Esophagus muscularis mucosa (tissue), 4 donors: Measurements from ENCODE around the gene HABP2. TPM values are rescaled to one million over a fixed set of nuclear protein-coding genes. Genes with fewer than 3 reads are reported as not detected.

Source experiments
- DNase-seq: peaks from one replicate; pipeline ENCODE4 v3.0.0-alpha.2; 2017; ENCODE audit errors: extremely low spot score
- H3K27ac ChIP-seq, 4 donors: fragments of 200-600 bp; sonication (generic); replicated peaks in 1 of 4; 1 replicate in 3 of 4; 2 replicates in 1 of 4; pipeline ENCODE4 v1.5.1; 2016 to 2019; ENCODE audit warnings: mild to moderate bottlenecking in 1 of 4
- H3K27me3 ChIP-seq, 4 donors: fragments of 200-600 bp; sonication (generic); one replicate each; pipeline versions ENCODE4 v1.5.1 to v1.6.0; 2016 to 2019
- H3K36me3 ChIP-seq, 4 donors: fragments of 200-600 bp; sonication (generic); one replicate each; pipeline ENCODE4 v1.5.1; 2016 to 2019
- H3K4me1 ChIP-seq, 4 donors: fragments of 200-600 bp; sonication (generic); one replicate each; pipeline ENCODE4 v1.5.1; 2016 to 2019
- H3K4me3 ChIP-seq, 4 donors: fragments of 200-600 bp; sonication (generic); 1 replicate in 2 of 4; 2 replicates in 2 of 4; pipeline ENCODE4 v1.5.1; 2016 to 2019; ENCODE audit warnings: mild to moderate bottlenecking in 4 of 4, moderate library complexity in 1 of 4
- H3K9me3 ChIP-seq, 4 donors: fragments of 200-600 bp; sonication (generic); 1 replicate in 3 of 4; 2 replicates in 1 of 4; pipeline ENCODE4 v1.5.1; 2016 to 2019
- EP300 ChIP-seq: sonication (generic); formaldehyde crosslinking; IDR thresholded peaks from one replicate; pipeline ENCODE4 v1.6.1; 2017; ENCODE audit warnings: antibody characterized with exemption
- POLR2A ChIP-seq: fragments of 450-650 bp; IDR thresholded peaks from one replicate; pipeline ENCODE4 v1.6.1; 2017; ENCODE audit warnings: antibody characterized with exemption, moderate library complexity, mild to moderate bottlenecking, low read depth
- POLR2AphosphoS5 ChIP-seq, 2 donors: sonication (generic); formaldehyde crosslinking; IDR thresholded peaks; one replicate each; pipeline ENCODE4 v1.6.1; 2017; ENCODE audit warnings: antibody characterized with exemption in 2 of 2
- WGBS: methylation state at CpG from one replicate; pipeline ENCODE4 v1.1.5; 2018; 5-methylcytosine and 5-hydroxymethylcytosine counted together
- intact Hi-C: fragments of 100-400 bp; cut with DNase I; formaldehyde crosslinking; loops from one replicate; pipeline ENCODE4 v1.15.1; 2023
- total RNA-seq, 4 donors: library from RNA; depleted of rRNA; stranded (reverse); fragments of >200 nt; gene quantifications; one replicate each; pipeline versions ENCODE4 v1.1.0 to v1.2.1, GENCODE V29; 2016
- TF ChIP-seq, protein P1 (sequence below), 3 experiments: fragments of 200-600 bp in 2 of 3; fragments of 450-650 bp in 1 of 3; sonication (generic) in 2 of 3; IDR thresholded peaks; one replicate each; pipeline ENCODE4 v1.5.1; 2017 to 2019; ENCODE audit warnings: antibody characterized with exemption in 3 of 3, mild to moderate bottlenecking in 2 of 3, moderate library complexity in 1 of 3

Gene HABP2
- total RNA-seq, result not detected

DNA sequence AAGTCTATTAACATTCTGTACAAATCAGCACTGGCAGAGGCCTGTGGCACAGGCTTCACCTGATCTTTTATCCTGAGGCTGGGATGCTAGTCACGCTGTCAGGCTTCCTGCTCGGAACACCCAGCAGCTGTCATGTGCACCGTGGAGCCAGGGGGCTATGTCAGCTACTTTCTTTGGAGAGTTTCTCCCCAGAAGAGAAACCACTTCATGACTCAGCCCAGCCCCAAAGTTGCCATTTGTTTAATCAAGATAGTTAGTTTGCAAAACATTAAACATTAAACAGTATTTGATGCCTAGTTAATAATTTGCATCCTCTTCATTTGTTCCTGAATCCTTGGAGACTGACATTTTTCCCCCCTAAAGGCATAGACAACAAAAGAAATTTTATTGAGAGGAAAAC, at the start of gene HABP2:
HABP2 (plus strand) TSS at position 353 of the 400 bp plus-strand sequence. CDS start 69 bp downstream, outside the sequence.
- no peak for DNase-seq
- Histone ChIP-seq H3K4me3 (no peak within 1 kb of the TSS), H3K4me1 (peaks cover 6 to 9% (median 9%) of the 10 kb centered on the region in 4 donors), H3K36me3 (no peaks in the 10 kb centered on the region), H3K9me3 (no peaks in the 10 kb centered on the region), H3K27me3 (peaks cover 0 to 42% (median 2%) of the 10 kb centered on the region in 4 donors), H3K27ac (no peak within 1 kb of the TSS)
- intact Hi-C loops, result no loop called here
- WGBS, result 54% methylated on average over 3 of the region's 3 CpGs
- TF ChIP-seq EP300, result no peak
- TF ChIP-seq, protein P1, sequence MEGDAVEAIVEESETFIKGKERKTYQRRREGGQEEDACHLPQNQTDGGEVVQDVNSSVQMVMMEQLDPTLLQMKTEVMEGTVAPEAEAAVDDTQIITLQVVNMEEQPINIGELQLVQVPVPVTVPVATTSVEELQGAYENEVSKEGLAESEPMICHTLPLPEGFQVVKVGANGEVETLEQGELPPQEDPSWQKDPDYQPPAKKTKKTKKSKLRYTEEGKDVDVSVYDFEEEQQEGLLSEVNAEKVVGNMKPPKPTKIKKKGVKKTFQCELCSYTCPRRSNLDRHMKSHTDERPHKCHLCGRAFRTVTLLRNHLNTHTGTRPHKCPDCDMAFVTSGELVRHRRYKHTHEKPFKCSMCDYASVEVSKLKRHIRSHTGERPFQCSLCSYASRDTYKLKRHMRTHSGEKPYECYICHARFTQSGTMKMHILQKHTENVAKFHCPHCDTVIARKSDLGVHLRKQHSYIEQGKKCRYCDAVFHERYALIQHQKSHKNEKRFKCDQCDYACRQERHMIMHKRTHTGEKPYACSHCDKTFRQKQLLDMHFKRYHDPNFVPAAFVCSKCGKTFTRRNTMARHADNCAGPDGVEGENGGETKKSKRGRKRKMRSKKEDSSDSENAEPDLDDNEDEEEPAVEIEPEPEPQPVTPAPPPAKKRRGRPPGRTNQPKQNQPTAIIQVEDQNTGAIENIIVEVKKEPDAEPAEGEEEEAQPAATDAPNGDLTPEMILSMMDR (IDR thresholded peaks at IDR 0.05), result no peak
- no peak for TF ChIP-seq POLR2A
- no peak for TF ChIP-seq POLR2AphosphoS5 (IDR thresholded peaks at IDR 0.05)

DNA sequence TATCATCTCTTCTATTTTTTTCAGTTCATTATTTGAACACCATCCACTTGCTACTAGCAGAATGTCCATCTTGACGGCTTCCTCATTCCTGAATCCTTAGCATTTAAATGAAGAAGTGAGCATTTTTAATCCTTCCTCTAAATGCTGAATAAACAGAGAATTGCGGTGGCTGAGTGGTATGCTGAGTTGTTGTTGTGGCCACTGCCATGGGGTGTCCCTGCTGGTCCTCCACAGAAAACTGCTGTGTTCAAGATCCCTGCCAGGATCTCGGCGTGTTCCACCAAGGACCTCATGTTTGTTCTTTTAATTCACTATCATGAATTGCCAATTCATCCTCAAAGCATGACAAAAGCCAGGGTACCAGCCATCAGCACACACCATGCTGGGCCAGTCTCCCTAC, 48.9 kb upstream of the HABP2 start:
- WGBS, result 82% methylated on average over 4 of the region's 4 CpGs
- TF ChIP-seq EP300 (no peak), POLR2A (no peak), POLR2AphosphoS5 (IDR thresholded peaks at IDR 0.05) (no peak)
- TF ChIP-seq, protein P1 (IDR thresholded peaks at IDR 0.05), result no peak
- Histone ChIP-seq H3K27ac (no peak overlapping the region), H3K27me3 (no peaks in the 10 kb centered on the region), H3K4me1 (peaks cover 0 to 4% (median 2%) of the 10 kb centered on the region in 4 donors), H3K9me3 (no peaks in the 10 kb centered on the region), H3K36me3 (no peaks in the 10 kb centered on the region), H3K4me3 (no peak overlapping the region)
- DNase-seq, result no peak
- intact Hi-C loops, result no loop called here

GRCh38 chr10:113504423-113504822, 48.4 kb upstream of the HABP2 start:
- no peak for TF ChIP-seq EP300
- TF ChIP-seq, protein P1 (IDR thresholded peaks at IDR 0.05), result no peak
- no peak for TF ChIP-seq POLR2AphosphoS5 (IDR thresholded peaks at IDR 0.05)
- TF ChIP-seq POLR2A, result no peak
- H3K27me3 ChIP-seq, result no peaks in the 10 kb centered on the region
- H3K4me1 ChIP-seq, result no peaks in the 10 kb centered on the region
- no peak for DNase-seq
- H3K9me3 ChIP-seq, result no peaks in the 10 kb centered on the region
- H3K4me3 ChIP-seq, result no peak overlapping the region
- no peaks in the 10 kb centered on the region for H3K36me3 ChIP-seq
- intact Hi-C loops, result no loop called here
- 67% methylated on average over 3 of the region's 3 CpGs for WGBS
- no peak overlapping the region for H3K27ac ChIP-seq

- intact Hi-C loops, result no loop called here
- Histone ChIP-seq H3K27ac (no peak overlapping the region), H3K9me3 (peaks cover 0 to 4% (median 2%) of the 10 kb centered on the region in 4 donors), H3K36me3 (no peaks in the 10 kb centered on the region), H3K4me3 (no peak overlapping the region), H3K4me1 (no peaks in the 10 kb centered on the region), H3K27me3 (no peaks in the 10 kb centered on the region)
- TF ChIP-seq EP300, result no peak
- TF ChIP-seq POLR2AphosphoS5 (IDR thresholded peaks at IDR 0.05), result no peak
- TF ChIP-seq, protein P1 (IDR thresholded peaks at IDR 0.05), result no peak
- TF ChIP-seq POLR2A, result no peak
- WGBS, result 87% methylated on average over 2 of the region's 2 CpGs
- no peak for DNase-seq
These were observed 46.4 kb upstream of the HABP2 start for GRCh38 chr10:113506476-113506875.

DNA sequence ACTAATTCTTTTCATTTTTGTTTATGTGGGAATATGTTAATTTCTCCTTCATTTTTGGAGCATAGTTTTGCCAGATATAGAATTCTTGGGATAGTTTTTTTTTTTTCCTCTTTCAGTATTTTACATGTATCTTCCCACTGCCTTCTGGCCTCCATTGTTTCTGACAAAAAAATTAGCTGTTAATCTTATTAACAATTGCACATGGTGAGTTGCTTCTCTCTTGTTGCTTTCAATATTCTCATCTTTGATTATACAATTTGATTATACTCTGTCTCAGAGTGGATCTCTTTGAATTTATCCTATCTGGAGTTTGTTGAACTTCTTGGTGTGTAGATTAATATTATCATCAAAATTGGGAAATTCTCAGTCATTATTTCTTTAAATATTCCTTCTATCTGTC, 41.4 kb upstream of the HABP2 start:
- Histone ChIP-seq H3K4me1 (no peaks in the 10 kb centered on the region), H3K36me3 (no peaks in the 10 kb centered on the region), H3K27me3 (no peaks in the 10 kb centered on the region), H3K27ac (no peak overlapping the region), H3K4me3 (no peak overlapping the region), H3K9me3 (peaks cover 0 to 14% (median 2%) of the 10 kb centered on the region in 4 donors)
- no peak for DNase-seq
- intact Hi-C loops, result no loop called here
- TF ChIP-seq, protein P1 (IDR thresholded peaks at IDR 0.05), result no peak
- TF ChIP-seq POLR2AphosphoS5 (IDR thresholded peaks at IDR 0.05) (no peak), POLR2A (no peak), EP300 (no peak)
